Measurements from ENCODE around the gene PRAMEF20. TPM values are rescaled to one million over a fixed set of nuclear protein-coding genes. Genes with fewer than 3 reads are reported as not detected.

PRAMEF20 gene
- total and polyA plus RNA-seq, 7 donors, result not detected

DNA sequence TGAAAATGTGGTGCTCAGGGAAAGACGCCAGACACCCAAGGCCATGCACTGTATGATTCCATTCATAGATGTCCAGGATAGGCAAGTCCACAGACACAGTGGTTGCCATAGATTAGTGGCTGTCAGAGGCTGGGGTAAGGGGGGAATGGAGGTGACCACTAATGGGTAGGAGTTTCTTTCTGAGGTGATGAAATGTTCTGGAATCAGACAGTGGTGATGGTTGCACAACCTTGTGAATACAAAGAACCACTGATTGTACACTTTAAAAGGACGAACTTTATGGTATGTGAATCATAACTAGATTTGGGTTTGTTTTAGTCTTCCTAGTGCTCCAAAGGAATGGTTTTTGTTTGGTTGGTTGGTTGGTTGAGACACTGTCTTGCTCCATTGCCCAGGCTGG, 51.7 kb downstream of the PRAMEF20 start:
- peaks cover 0 to 7% (median 0%) of the 10 kb centered on the region in 3 donors for H3K27me3 ChIP-seq
- no peak for TF ChIP-seq POLR2A (IDR thresholded peaks at IDR 0.05)
- WGBS, 2 donors, result 55 to 86% methylated on average over 2 of the region's 2 CpGs

DNA sequence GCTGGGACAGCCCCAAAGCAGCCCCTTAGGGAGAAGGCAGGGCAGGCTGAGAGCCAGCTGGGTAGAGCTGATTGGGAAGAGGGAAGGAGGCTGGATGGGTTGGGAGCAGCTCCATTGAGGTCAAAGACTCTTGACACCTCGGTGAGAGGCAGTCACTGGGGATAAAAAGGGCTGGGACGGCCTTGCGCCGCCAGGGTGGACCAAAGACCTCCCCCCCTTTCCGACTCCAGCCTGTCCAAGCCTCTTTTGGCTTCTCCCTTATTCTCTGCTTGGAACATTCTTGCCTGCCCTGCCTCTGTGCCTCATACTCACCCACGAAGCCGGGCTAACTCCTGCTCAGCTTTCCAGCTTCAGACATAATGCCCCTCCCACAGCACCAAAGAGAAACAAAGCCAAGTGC, 52.4 kb downstream of the PRAMEF20 start:
- Histone ChIP-seq H3K4me1 (no peaks in the 10 kb centered on the region), H3K36me3 (no peaks in the 10 kb centered on the region), H3K27ac (no peak overlapping the region), H3K9me3 (no peaks in the 10 kb centered on the region), H3K27me3 (peaks cover 0 to 7% (median 0%) of the 10 kb centered on the region in 3 donors), H3K4me3 (no peak overlapping the region)
- DNase-seq, result no peak
- intact Hi-C loops (cut with DNase I), result no loop called here
- 67 to 68% methylated on average over 7 of the region's 7 CpGs for WGBS, 2 donors
- no peak for TF ChIP-seq POLR2AphosphoS5 (IDR thresholded peaks at IDR 0.05)
- TF ChIP-seq POLR2A (IDR thresholded peaks at IDR 0.05), result no peak
- no peak for TF ChIP-seq CTCF (IDR thresholded peaks at IDR 0.05)
- TF ChIP-seq EP300 (IDR thresholded peaks at IDR 0.05), result no peak

More for the DNA sequence above, 51.7 kb downstream of the PRAMEF20 start:
- no peak overlapping the region for H3K27ac ChIP-seq
- intact Hi-C loops (cut with DNase I), result no loop called here
- no peak for DNase-seq
- H3K36me3 ChIP-seq, result no peaks in the 10 kb centered on the region
- H3K4me1 ChIP-seq, result no peaks in the 10 kb centered on the region
- no peaks in the 10 kb centered on the region for H3K9me3 ChIP-seq
- no peak overlapping the region for H3K4me3 ChIP-seq

GRCh38 chr1:13465515-13465914, 55.3 kb downstream of the PRAMEF20 start:
- DNase-seq, result no peak
- WGBS, 2 donors, result 30 to 71% methylated on average over 1 of the region's 1 CpG
- no peaks in the 10 kb centered on the region for H3K4me1 ChIP-seq
- TF ChIP-seq POLR2AphosphoS5 (IDR thresholded peaks at IDR 0.05) (no peak), CTCF (IDR thresholded peaks at IDR 0.05) (no peak), EP300 (IDR thresholded peaks at IDR 0.05) (no peak), POLR2A (IDR thresholded peaks at IDR 0.05) (no peak)
- no peaks in the 10 kb centered on the region for H3K9me3 ChIP-seq
- H3K36me3 ChIP-seq, result no peaks in the 10 kb centered on the region
- H3K4me3 ChIP-seq, result no peak overlapping the region
- H3K27ac ChIP-seq, result no peak overlapping the region
- H3K27me3 ChIP-seq, result peaks cover 0 to 7% (median 0%) of the 10 kb centered on the region in 3 donors
- intact Hi-C loops (cut with DNase I), result no loop called here

DNA sequence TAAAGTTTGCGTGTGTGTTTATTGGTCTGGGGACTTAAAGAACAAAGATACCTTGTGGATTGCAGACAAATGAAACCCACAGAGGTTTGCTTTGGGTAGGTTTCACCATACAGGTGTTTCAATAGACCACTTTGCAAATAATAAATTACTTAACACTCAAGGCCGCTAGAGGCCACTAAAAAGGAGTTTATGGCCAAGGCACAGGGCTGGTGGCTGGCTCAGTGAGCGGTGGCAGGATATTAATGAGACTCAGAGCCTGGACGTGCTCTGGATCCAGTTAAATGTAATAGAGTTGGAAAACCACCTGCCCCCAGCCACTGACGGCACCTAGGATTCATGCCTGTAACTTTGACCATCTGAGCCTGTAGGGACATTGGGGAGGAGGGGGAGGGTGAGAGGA, 59.1 kb downstream of the PRAMEF20 start:
- H3K36me3 ChIP-seq, result no peaks in the 10 kb centered on the region
- no peaks in the 10 kb centered on the region for H3K4me1 ChIP-seq
- WGBS, 2 donors, result 7 to 30% methylated on average over 5 of the region's 5 CpGs
- no peaks in the 10 kb centered on the region for H3K9me3 ChIP-seq
- intact Hi-C loops (cut with DNase I), result no loop called here
- H3K27me3 ChIP-seq, result no peaks in the 10 kb centered on the region
- H3K4me3 ChIP-seq, result no peak overlapping the region
- DNase-seq, result no peak
- TF ChIP-seq EP300 (IDR thresholded peaks at IDR 0.05) (no peak), CTCF (IDR thresholded peaks at IDR 0.05) (no peak), POLR2A (IDR thresholded peaks at IDR 0.05) (no peak), POLR2AphosphoS5 (IDR thresholded peaks at IDR 0.05) (no peak)
- no peak overlapping the region for H3K27ac ChIP-seq

Other genes with a start within 250 kb of the PRAMEF20 start
- not detected for gene HNRNPCL4, start 244.8 kb upstream of the PRAMEF20 start, total RNA-seq
- gene HNRNPCL4, start 244.8 kb upstream of the PRAMEF20 start, polyA plus RNA-seq, result not detected
- gene PRAMEF9, start 238.6 kb upstream of the PRAMEF20 start, total RNA-seq, result not detected
- gene PRAMEF9, start 238.6 kb upstream of the PRAMEF20 start, polyA plus RNA-seq, result not detected
- not detected for gene PRAMEF13, start 209.0 kb upstream of the PRAMEF20 start, total RNA-seq
- not detected for gene PRAMEF13, start 209.0 kb upstream of the PRAMEF20 start, polyA plus RNA-seq
- gene PRAMEF18, start 184.3 kb upstream of the PRAMEF20 start, total RNA-seq, result not detected
- not detected for gene PRAMEF18, start 184.3 kb upstream of the PRAMEF20 start, polyA plus RNA-seq
- not detected for gene PRAMEF5, start 156.3 kb upstream of the PRAMEF20 start, total RNA-seq
- gene PRAMEF5, start 156.3 kb upstream of the PRAMEF20 start, polyA plus RNA-seq, result not detected
- not detected for gene PRAMEF8, start 125.3 kb upstream of the PRAMEF20 start, total RNA-seq
- not detected for gene PRAMEF8, start 125.3 kb upstream of the PRAMEF20 start, polyA plus RNA-seq
- not detected for gene PRAMEF33, start 106.9 kb upstream of the PRAMEF20 start, total RNA-seq
- not detected for gene PRAMEF33, start 106.9 kb upstream of the PRAMEF20 start, polyA plus RNA-seq
- not detected for gene PRAMEF15, start 94.9 kb upstream of the PRAMEF20 start, total RNA-seq
- not detected for gene PRAMEF15, start 94.9 kb upstream of the PRAMEF20 start, polyA plus RNA-seq
- gene PRAMEF14, start 63.3 kb upstream of the PRAMEF20 start, total RNA-seq, result not detected
- gene PRAMEF14, start 63.3 kb upstream of the PRAMEF20 start, polyA plus RNA-seq, result not detected
- gene PRAMEF19, start 38.5 kb upstream of the PRAMEF20 start, total RNA-seq, result not detected
- gene PRAMEF19, start 38.5 kb upstream of the PRAMEF20 start, polyA plus RNA-seq, result not detected
- gene PRAMEF17, start 20.8 kb upstream of the PRAMEF20 start, total RNA-seq, result not detected
- not detected for gene PRAMEF17, start 20.8 kb upstream of the PRAMEF20 start, polyA plus RNA-seq
- gene LRRC38, start 103.6 kb downstream of the PRAMEF20 start, total RNA-seq, result not detected
- not detected for gene LRRC38, start 103.6 kb downstream of the PRAMEF20 start, polyA plus RNA-seq
- 10 to 100 TPM in 3 of 4 donors, 1 to 10 TPM in 1; 5.6 to 14.7 (median 13.5) TPM for gene PDPN, start 173.4 kb downstream of the PRAMEF20 start, total RNA-seq
- 1 to 10 TPM; 2.1 to 9.9 (median 7.8) TPM for gene PDPN, start 173.4 kb downstream of the PRAMEF20 start, polyA plus RNA-seq

Measured in sigmoid colon (tissue), 7 donors.